KMS-11 (cell line): ENCODE results near the gene LTB4R2.

ENCODE experiments used
- H2AFZ ChIP-seq: fragments of 200-600 bp; sonication (generic); 2 replicates; pipeline ENCODE4 v1.6.1; 2016; ENCODE audit warnings: antibody characterized with exemption, mixed run types, low read depth
- H3K27ac ChIP-seq: fragments of 200-600 bp; sonication (generic); 2 replicates; pipeline ENCODE4 v1.6.1; 2016; ENCODE audit warnings: mild to moderate bottlenecking, mixed run types
- H3K27me3 ChIP-seq: fragments of 200-600 bp; sonication (generic); 2 replicates; pipeline ENCODE4 v1.6.1; 2017; ENCODE audit warnings: mild to moderate bottlenecking, low read depth, mixed run types, moderate library complexity; ENCODE audit not compliant: insufficient read depth
- H3K36me3 ChIP-seq: fragments of 200-600 bp; sonication (generic); 2 replicates; pipeline ENCODE4 v1.6.1; 2017; ENCODE audit warnings: mild to moderate bottlenecking, mixed run types; ENCODE audit not compliant: insufficient read depth
- H3K4me1 ChIP-seq: fragments of 200-600 bp; sonication (generic); 2 replicates; pipeline ENCODE4 v1.6.1; 2016; ENCODE audit warnings: mild to moderate bottlenecking, low read depth, mixed run types; ENCODE audit not compliant: poor library complexity, severe bottlenecking
- H3K4me2 ChIP-seq: fragments of 200-600 bp; sonication (generic); 2 replicates; pipeline ENCODE4 v1.7.0; 2016; ENCODE audit warnings: mild to moderate bottlenecking, mixed run types
- H3K4me3 ChIP-seq: fragments of 200-600 bp; sonication (generic); IDR thresholded peaks from 2 replicates; pipeline ENCODE4 v1.6.1; 2017; ENCODE audit warnings: low read depth, low read length, mixed read lengths; ENCODE audit not compliant: insufficient read depth
- H3K79me2 ChIP-seq: fragments of 200-600 bp; sonication (generic); 2 replicates; pipeline ENCODE4 v1.6.1; 2016; ENCODE audit warnings: low read depth, mixed run types; ENCODE audit not compliant: insufficient read depth
- H3K9ac ChIP-seq: fragments of 200-600 bp; sonication (generic); 2 replicates; pipeline ENCODE4 v1.6.1; 2016; ENCODE audit warnings: mild to moderate bottlenecking, mixed run types
- H4K20me1 ChIP-seq: fragments of 200-600 bp; sonication (generic); 2 replicates; pipeline ENCODE4 v1.6.1; 2016; ENCODE audit warnings: mild to moderate bottlenecking, mixed run types; ENCODE audit not compliant: insufficient read depth
- TF ChIP-seq, protein P1 (sequence below): fragments of 200-600 bp; sonication (generic); conservative IDR thresholded peaks from 2 replicates; pipeline ENCODE4 v1.6.1; 2017; ENCODE audit warnings: low read depth, mild to moderate bottlenecking, antibody characterized with exemption, low read length, moderate library complexity, mixed read lengths

Gene LTB4R2

DNA sequence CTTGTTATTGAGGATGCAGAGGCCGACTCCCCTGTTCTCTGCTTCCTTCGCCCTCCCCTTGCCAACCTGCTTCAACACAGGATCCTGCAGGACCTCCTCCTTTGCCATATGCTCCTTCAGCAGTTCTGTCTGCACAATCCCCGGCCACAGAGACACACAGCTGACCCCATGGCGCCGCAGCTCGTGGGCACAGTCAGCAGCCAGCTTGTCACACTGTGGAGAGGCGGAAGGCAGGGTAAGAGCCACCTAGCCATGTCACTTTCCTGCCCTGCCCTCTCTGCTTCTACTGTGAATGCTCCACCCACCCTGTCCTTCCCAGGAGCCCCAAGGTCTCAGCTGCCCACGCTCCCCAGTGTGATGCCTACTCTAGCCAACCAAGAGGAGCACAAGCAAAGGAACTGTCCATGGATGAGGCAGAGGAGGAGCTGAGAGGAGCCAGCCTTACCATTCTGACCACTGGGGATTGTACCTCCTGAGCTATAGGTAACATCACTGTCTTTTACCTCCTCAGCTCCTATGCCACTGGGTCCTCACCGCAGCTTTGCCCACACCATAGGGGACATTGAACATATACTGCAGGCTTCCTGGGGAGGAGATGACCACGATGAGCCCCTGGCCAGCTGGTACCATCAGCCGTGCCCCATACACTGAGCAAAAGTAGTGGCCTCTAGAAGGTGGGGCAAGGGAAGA lies 17.7 kb upstream of the LTB4R2 start:
- Histone ChIP-seq H3K79me2 (no peaks in the 10 kb centered on the region), H3K4me3 (no peak overlapping the region), H3K27ac (no peak overlapping the region), H3K4me2 (no peak overlapping the region), H4K20me1 (no peaks in the 10 kb centered on the region), H3K9ac (no peak overlapping the region), H3K4me1 (peaks cover 7% of the 10 kb centered on the region), H2AFZ (no peak overlapping the region), H3K36me3 (no peaks in the 10 kb centered on the region), H3K27me3 (no peaks in the 10 kb centered on the region)
- TF ChIP-seq, protein P1, sequence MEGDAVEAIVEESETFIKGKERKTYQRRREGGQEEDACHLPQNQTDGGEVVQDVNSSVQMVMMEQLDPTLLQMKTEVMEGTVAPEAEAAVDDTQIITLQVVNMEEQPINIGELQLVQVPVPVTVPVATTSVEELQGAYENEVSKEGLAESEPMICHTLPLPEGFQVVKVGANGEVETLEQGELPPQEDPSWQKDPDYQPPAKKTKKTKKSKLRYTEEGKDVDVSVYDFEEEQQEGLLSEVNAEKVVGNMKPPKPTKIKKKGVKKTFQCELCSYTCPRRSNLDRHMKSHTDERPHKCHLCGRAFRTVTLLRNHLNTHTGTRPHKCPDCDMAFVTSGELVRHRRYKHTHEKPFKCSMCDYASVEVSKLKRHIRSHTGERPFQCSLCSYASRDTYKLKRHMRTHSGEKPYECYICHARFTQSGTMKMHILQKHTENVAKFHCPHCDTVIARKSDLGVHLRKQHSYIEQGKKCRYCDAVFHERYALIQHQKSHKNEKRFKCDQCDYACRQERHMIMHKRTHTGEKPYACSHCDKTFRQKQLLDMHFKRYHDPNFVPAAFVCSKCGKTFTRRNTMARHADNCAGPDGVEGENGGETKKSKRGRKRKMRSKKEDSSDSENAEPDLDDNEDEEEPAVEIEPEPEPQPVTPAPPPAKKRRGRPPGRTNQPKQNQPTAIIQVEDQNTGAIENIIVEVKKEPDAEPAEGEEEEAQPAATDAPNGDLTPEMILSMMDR: no peak

DNA sequence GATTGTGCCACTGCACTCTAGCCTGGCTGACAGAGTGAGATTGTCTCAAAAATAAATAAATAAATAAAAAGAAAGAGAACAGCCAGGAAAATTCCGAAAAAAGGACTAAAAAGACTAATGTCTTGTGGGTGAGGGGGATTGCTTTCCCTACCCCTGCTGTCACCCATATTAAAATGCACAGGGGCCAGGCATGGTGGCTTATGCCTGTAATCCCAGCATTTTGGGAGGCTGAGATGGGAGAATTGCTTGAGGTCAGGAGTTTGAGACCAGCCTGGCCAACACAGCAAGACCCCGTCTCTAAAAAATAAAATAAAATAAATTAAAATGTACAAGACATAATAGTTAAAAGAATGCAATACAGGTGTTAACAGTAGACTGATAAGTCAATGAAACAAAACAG lies 16.4 kb upstream of the LTB4R2 start:
- Histone ChIP-seq H3K4me3 (no peak overlapping the region), H2AFZ (no peak overlapping the region), H3K79me2 (no peaks in the 10 kb centered on the region), H4K20me1 (no peaks in the 10 kb centered on the region), H3K36me3 (no peaks in the 10 kb centered on the region), H3K27me3 (no peaks in the 10 kb centered on the region), H3K4me2 (no peak overlapping the region), H3K4me1 (peaks cover 9% of the 10 kb centered on the region), H3K9ac (no peak overlapping the region), H3K27ac (no peak overlapping the region)
- TF ChIP-seq, protein P1: no peak

DNA sequence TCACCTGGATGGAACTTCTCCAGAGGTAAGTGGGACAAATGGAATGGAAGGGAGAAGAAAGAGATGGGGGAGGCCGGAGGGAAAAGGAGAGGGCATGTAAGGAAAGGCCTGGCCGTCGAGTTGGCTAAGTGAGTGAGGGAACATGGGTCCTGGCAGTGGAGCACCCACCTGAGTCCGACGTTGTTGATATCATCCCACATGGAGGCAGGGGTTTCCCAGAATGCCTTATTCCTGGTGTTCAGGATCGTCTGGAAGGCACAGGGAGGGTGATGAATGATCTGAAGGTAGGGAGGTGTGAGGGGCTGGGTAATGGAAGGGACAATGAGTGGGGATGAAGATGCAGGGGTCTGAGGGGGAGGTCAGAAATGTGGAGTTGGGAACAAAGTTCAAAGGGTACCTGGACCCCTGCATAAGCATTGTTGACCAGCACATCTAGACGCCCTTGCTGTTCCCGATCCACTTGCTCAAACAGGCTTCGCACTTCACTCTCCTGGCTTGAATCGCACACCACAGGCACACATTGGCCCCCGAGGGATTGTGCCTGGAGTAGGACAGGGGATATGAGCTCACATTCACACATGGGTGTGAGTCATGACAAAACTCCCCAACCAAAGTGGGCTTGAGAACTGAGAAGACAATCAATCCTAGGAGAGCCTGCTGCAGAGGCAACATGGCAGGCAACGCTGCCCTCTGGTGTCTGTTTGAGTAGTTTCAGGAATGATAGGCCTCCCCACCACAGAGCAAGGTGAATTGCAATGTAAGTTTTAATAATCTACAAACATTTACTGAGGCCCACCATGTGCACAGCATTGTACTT lies 13.4 kb upstream of the LTB4R2 start:
- Histone ChIP-seq H3K27me3 (no peaks in the 10 kb centered on the region), H3K4me1 (peaks cover 14% of the 10 kb centered on the region), H3K79me2 (peaks cover 12% of the 10 kb centered on the region; the same call in 1 of the 2 replicates), H3K36me3 (no peaks in the 10 kb centered on the region), H3K4me3 (no peak overlapping the region), H2AFZ (no peak overlapping the region), H3K27ac (no peak overlapping the region), H3K4me2 (no peak overlapping the region), H4K20me1 (no peaks in the 10 kb centered on the region), H3K9ac (no peak overlapping the region)
- TF ChIP-seq, protein P1: peak; percentile 61

DNA sequence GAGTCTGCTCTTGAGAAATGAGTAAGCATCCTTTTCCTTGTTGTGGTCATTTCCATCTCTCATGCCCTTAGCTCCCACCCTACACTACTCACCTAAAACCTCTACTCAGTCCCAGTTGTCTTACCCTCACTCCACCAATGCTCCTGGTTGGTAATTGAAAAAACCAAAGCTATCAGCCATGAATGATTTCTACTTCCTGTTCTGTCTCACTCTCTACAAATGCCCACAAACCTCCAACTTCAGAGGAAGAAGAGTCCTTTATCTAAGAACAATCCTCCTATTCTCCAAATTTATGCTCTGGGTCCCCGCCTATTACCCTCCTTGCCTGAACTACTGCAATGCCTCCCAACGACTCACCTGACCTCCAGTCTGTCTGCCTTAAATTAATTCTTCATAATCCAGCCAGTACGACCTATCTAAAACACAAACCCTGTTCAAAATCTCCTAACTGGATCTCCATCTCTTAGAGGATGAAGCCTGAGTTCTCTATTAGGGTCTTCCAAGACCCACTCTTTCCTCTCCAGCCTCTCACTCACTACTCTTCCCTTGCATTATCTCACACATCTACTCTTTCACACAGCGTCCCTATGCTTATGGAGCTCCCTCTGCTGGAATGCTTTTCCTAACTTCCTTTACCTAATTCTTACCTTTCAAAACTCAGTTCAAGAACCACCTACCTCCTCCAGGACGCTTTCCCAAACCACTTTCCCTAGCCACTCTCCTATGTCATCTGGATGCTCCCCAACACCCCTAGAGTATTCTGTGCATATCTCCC lies 12.6 kb upstream of the LTB4R2 start:
- H3K9ac ChIP-seq: no peak overlapping the region
- H3K36me3 ChIP-seq: no peaks in the 10 kb centered on the region

More for the DNA sequence above, 12.6 kb upstream of the LTB4R2 start:
- no peak overlapping the region for H3K4me3 ChIP-seq
- no peaks in the 10 kb centered on the region for H3K27me3 ChIP-seq
- peaks cover 14% of the 10 kb centered on the region for H3K4me1 ChIP-seq
- no peaks in the 10 kb centered on the region for H4K20me1 ChIP-seq
- TF ChIP-seq, protein P1: no peak; the same call in 1 of the 2 replicates
- no peak overlapping the region for H3K4me2 ChIP-seq
- peaks cover 12% of the 10 kb centered on the region; the same call in 1 of the 2 replicates for H3K79me2 ChIP-seq
- H3K27ac ChIP-seq: no peak overlapping the region
- no peak overlapping the region for H2AFZ ChIP-seq
